HG03196 (cell line): ENCODE measurements around the gene PLEKHA6.

Experiments
- ATAC-seq: cut with Tn5 transposase; IDR thresholded peaks from one replicate; pipeline ENCODE4 v1.9.1; 2021; ENCODE audit not compliant: unreplicated experiment

PLEKHA6 gene

GRCh38 chr1:204383163-204383904 is 23.6 kb upstream of the PLEKHA6 start:
- no peak for ATAC-seq

GRCh38 chr1:204382714-204383083 is 23.0 kb upstream of the PLEKHA6 start:
- ATAC-seq, result no peak

- no peak for ATAC-seq
Observed at GRCh38 chr1:204380293-204380831, 20.6 kb upstream of the PLEKHA6 start.

- no peak for ATAC-seq
Observed at GRCh38 chr1:204377800-204378668, 18.3 kb upstream of the PLEKHA6 start.

- ATAC-seq, result no peak
Observed at GRCh38 chr1:204376919-204377799, 17.4 kb upstream of the PLEKHA6 start.

GRCh38 chr1:204376465-204376864 is 16.7 kb upstream of the PLEKHA6 start:
- no peak for ATAC-seq

- ATAC-seq, result no peak
Observed at GRCh38 chr1:204373911-204374310, 14.2 kb upstream of the PLEKHA6 start.

GRCh38 chr1:204370176-204370575 is 10.4 kb upstream of the PLEKHA6 start:
- ATAC-seq, result no peak

GRCh38 chr1:204368996-204369726 is 9.4 kb upstream of the PLEKHA6 start:
- ATAC-seq, result no peak

GRCh38 chr1:204367956-204368355 is 8.2 kb upstream of the PLEKHA6 start:
- no peak for ATAC-seq

- no peak for ATAC-seq
Observed at GRCh38 chr1:204367193-204367858, 7.6 kb upstream of the PLEKHA6 start.

- ATAC-seq, result no peak
Observed at GRCh38 chr1:204366759-204367158, 7.0 kb upstream of the PLEKHA6 start.

GRCh38 chr1:204363335-204364114 is 3.8 kb upstream of the PLEKHA6 start:
- ATAC-seq, result no peak

GRCh38 chr1:204362984-204363334 is 3.2 kb upstream of the PLEKHA6 start:
- ATAC-seq, result no peak

- no peak for ATAC-seq
Observed at GRCh38 chr1:204361781-204362180, 2.1 kb upstream of the PLEKHA6 start.

GRCh38 chr1:204361341-204361771 is 1.6 kb upstream of the PLEKHA6 start:
- ATAC-seq, result no peak

GRCh38 chr1:204360314-204360713 is 585 bp upstream of the PLEKHA6 start:
- no peak for ATAC-seq

GRCh38 chr1:204359131-204359473 is 627 bp downstream of the PLEKHA6 start:
- ATAC-seq, result no peak

GRCh38 chr1:204358605-204359004 is 1.1 kb downstream of the PLEKHA6 start:
- ATAC-seq, result no peak
